ENCODE data around the gene ITGA1. TPM values are rescaled to one million over a fixed set of nuclear protein-coding genes. Genes with fewer than 3 reads are reported as not detected.

Gene ITGA1
- total and polyA plus RNA-seq, 2 of the 13 experiments (the other 11 are each of a cell fraction or from before 2014, with no cell fraction given) = 23.1 to 28.6 TPM

GRCh38 chr5:52981507-52981906 lies 193.8 kb downstream of the ITGA1 start:
- Histone ChIP-seq H4K20me1 (ENCODE audit: insufficient read depth, low read length) (no peaks in the 10 kb centered on the region), H3K27ac (ENCODE audit: extremely low read length, insufficient read depth, low read length) (no peak overlapping the region), H3K9ac (ENCODE audit: insufficient read depth, low read depth, low read length) (no peak overlapping the region), H3K4me1 (ENCODE audit: insufficient read depth, low read length) (peaks cover 27% of the 10 kb centered on the region), H3K27me3 (ENCODE audit: control insufficient read depth in 1 of 2, insufficient read depth in 2 of 2, low read length in 2 of 2) (no peaks in the 10 kb centered on the region), H3K9me3 (ENCODE audit: low read length) (peaks cover 12% of the 10 kb centered on the region), H3K36me3 (replicated peaks in 1 of 2; ENCODE audit: control insufficient read depth in 1 of 2, insufficient read depth in 2 of 2, low read length in 2 of 2) (no peaks in the 10 kb centered on the region), H2AFZ (ENCODE audit: low read length) (no peak overlapping the region), H3K4me2 (ENCODE audit: low read depth, low read length) (no peak overlapping the region), H3K4me3 (replicated peaks in 1 of 3; ENCODE audit: insufficient read depth in 1 of 3, low read depth in 2 of 3, low read length in 3 of 3) (no peak overlapping the region), H3K79me2 (ENCODE audit: insufficient read depth, low read length) (no peaks in the 10 kb centered on the region)
- DNase-seq (ENCODE audit: low spot score) (no peak), ATAC-seq (no peak), FAIRE-seq (no peak)
- ChIA-PET CTCF (ENCODE audit: low intra/inter-chr PET ratio, low total read pairs) (no interaction called here), POLR2A (no interaction called here)
- no peak for TF ChIP-seq CENPX (CRISPR knock-in tag; IDR thresholded peaks at IDR 0.05)
- no peak for TF ChIP-seq NRL (CRISPR knock-in tag; IDR thresholded peaks at IDR 0.05; ENCODE audit: borderline replicate concordance)
- TF ChIP-seq ZBTB49 (CRISPR knock-in tag; IDR thresholded peaks at IDR 0.05; ENCODE audit: borderline replicate concordance) = no peak
- TF ChIP-seq MAF1 (CRISPR knock-in tag; IDR thresholded peaks at IDR 0.05; ENCODE audit: borderline replicate concordance) = no peak
- TF ChIP-seq LBX2 (CRISPR knock-in tag; IDR thresholded peaks at IDR 0.05; ENCODE audit: borderline replicate concordance) = no peak
- TF ChIP-seq ZFP82 (CRISPR knock-in tag; IDR thresholded peaks at IDR 0.05; ENCODE audit: borderline replicate concordance) = no peak
- TF ChIP-seq ZBTB7B (CRISPR knock-in tag; IDR thresholded peaks at IDR 0.05) = no peak
- TF ChIP-seq ZFP36L2 (CRISPR knock-in tag; IDR thresholded peaks at IDR 0.05) = no peak
- TF ChIP-seq, protein P1, sequence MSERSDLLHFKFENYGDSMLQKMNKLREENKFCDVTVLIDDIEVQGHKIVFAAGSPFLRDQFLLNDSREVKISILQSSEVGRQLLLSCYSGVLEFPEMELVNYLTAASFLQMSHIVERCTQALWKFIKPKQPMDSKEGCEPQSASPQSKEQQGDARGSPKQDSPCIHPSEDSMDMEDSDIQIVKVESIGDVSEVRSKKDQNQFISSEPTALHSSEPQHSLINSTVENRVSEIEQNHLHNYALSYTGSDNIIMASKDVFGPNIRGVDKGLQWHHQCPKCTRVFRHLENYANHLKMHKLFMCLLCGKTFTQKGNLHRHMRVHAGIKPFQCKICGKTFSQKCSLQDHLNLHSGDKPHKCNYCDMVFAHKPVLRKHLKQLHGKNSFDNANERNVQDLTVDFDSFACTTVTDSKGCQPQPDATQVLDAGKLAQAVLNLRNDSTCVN (CRISPR knock-in tag; IDR thresholded peaks at IDR 0.05; ENCODE audit: borderline replicate concordance) = no peak
- no peak for TF ChIP-seq ZBED4 (CRISPR knock-in tag; IDR thresholded peaks at IDR 0.05; ENCODE audit: borderline replicate concordance)
- TF ChIP-seq TEAD3 (CRISPR knock-in tag; optimal IDR thresholded peaks at IDR 0.05; ENCODE audit: borderline replicate concordance) = no peak
- TF ChIP-seq, protein P2, sequence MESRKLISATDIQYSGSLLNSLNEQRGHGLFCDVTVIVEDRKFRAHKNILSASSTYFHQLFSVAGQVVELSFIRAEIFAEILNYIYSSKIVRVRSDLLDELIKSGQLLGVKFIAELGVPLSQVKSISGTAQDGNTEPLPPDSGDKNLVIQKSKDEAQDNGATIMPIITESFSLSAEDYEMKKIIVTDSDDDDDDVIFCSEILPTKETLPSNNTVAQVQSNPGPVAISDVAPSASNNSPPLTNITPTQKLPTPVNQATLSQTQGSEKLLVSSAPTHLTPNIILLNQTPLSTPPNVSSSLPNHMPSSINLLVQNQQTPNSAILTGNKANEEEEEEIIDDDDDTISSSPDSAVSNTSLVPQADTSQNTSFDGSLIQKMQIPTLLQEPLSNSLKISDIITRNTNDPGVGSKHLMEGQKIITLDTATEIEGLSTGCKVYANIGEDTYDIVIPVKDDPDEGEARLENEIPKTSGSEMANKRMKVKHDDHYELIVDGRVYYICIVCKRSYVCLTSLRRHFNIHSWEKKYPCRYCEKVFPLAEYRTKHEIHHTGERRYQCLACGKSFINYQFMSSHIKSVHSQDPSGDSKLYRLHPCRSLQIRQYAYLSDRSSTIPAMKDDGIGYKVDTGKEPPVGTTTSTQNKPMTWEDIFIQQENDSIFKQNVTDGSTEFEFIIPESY (CRISPR knock-in tag; IDR thresholded peaks at IDR 0.05) = no peak
- no peak for TF ChIP-seq MIER2 (CRISPR knock-in tag; IDR thresholded peaks at IDR 0.05)
- TF ChIP-seq ZNF737 (CRISPR knock-in tag; IDR thresholded peaks at IDR 0.05; ENCODE audit: borderline replicate concordance) = no peak
- no TSS peak for BruUV-seq (replicated peaks)
- 89% methylated on average over 4 of the region's 4 CpGs for WGBS (ENCODE audit: low lambda C conversion rate)
- intact Hi-C loops (cut with micrococcal nuclease; ENCODE audit: unreplicated experiment) = no loop called here
- in situ Hi-C loops (cut with HindIII; ENCODE audit: extremely low pct_ligation_motif_present, low pct_unique_long_range_greater_than_20kb) = no loop called here

All from HepG2 (cell line).